ENCODE results near the gene RPS15A.
"Not testable (repeated sequence)": the region's sequence is repeated elsewhere in the genome, so short reads cannot be mapped to it uniquely, and the experiment has no call there.

The RPS15A gene

DNA sequence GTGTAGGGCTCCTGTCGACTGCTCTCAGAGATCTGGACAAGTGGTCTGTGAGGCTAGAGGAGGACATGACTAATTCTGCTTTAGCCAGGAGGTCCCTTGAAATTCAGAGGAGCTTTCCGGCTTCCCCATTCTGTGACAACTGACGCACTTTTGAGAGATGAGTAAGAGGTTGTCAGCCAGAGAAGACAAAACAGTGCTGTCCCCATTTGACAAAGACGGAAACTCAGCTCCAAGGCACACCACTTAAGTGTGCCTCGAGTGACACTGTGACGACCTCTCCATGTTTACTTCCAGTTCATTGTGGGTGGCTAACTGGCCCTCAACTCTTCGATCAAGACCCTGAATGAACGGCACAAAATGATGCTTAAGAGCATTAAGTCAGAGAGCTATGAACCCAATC, 47.3 kb downstream of the RPS15A start:
- not testable (repeated sequence) for DNase-seq (ENCODE audit: low spot score)

DNA sequence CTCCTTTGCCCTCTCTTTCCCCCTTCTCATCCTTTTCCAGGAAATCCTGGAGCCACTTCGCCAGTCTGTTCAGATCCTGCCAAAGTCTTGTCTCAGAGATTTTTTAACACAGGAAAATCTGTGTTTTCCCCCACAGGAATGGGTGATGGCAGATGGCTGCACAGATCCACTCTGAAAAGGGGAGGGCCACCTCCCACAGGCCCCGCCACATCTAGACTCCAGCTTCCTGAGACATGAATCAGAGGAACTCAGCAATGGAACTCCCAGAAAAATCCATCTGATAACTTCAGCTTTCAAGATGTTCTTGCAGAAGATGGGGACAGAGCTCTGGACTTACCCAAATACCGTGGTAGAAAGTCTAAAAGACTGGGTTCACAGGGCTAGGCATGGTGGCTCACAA, 50.1 kb downstream of the RPS15A start:
- not testable (repeated sequence) for DNase-seq (ENCODE audit: low spot score)

DNA sequence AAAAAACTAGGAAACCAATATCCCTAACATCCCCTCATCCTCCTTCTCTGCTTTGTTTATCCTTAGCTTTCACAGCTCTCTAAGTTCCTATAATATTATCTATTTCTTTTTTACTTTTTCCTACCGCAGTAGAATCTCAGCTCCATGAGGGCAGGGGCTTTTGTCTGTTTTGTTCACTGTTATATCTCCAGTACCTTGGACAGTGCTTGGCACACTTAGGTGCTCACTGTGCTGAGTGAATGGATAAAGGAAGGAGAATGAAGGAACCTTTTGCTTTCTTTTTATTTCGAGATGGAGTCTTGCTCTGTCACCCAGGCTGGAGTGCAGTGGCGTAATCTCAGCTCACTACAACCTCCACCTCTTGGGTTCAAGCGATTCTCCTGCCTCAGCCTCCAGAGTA, 51.4 kb downstream of the RPS15A start:
- DNase-seq (ENCODE audit: low spot score), result not testable (repeated sequence)

DNA sequence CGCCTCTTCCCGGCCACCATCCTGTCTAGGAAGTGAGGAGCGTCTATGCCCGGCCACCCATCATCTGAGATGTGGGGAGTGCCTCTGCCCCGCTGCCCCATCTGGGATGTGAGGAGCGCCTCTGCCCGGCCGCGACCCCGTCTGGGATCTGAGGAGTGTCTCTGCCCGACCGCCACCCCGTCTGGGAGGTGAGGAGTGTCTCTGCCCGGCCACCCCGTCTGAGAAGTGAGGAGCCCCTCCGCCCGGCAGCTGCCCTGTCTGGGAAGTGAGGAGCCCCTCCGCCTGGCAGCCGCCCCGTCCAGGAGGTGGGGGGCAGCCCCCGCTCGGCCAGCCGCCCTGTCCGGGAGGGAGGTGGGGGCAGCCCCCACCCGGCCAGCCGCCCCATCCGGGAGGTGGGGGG, 55.9 kb downstream of the RPS15A start:
- not testable (repeated sequence) for DNase-seq (ENCODE audit: low spot score)

Data from RKO (cell line).